OCI-M2 (cell line): Measurements from ENCODE around the gene MCM3AP.

Experiments
- DNase-seq: peaks from one replicate; lab custom pipeline; 2025; ENCODE audit not compliant: unreplicated experiment; lab: John Stamatoyannopoulos, UW

Gene MCM3AP

GRCh38 chr21:46285206-46285661 lies at the start of gene MCM3AP:
MCM3AP (minus strand) TSS chr21:46285611; CDS start chr21:46285286, 325 bp downstream.
- no peak for DNase-seq

DNA sequence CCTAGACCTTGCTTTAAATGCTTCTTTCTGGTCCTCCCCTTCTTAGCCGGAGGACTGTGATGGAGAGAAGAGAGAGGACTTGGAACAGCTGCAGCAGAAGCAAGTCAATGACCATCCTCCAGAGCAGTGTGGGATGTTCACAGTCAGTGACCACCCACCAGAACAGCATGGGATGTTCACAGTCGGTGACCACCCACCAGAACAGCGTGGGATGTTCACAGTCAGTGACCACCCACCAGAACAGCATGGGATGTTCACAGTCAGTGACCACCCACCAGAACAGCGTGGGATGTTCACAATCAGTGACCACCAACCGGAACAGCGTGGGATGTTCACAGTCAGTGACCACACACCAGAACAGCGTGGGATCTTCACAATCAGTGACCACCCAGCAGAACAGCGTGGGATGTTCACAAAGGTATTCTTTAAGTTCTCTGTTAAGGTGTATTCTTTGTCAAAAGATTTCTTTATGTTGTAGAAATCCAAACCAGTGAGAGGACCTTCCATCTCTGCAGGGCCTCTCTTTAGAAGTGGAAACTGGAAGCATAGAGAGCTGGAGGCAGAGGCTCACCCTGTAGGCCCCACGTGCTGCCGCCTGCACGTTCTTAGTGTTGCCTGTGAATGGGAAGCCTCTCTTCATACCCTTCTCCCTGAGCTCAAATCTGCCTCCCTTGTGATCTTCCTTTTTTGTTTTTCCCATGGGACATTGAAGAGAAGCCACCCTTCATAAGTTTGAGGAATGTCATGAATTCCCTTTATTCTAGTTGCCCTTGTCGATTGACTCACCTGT lies 49.1 kb upstream of the MCM3AP start:
- no peak for DNase-seq

DNA sequence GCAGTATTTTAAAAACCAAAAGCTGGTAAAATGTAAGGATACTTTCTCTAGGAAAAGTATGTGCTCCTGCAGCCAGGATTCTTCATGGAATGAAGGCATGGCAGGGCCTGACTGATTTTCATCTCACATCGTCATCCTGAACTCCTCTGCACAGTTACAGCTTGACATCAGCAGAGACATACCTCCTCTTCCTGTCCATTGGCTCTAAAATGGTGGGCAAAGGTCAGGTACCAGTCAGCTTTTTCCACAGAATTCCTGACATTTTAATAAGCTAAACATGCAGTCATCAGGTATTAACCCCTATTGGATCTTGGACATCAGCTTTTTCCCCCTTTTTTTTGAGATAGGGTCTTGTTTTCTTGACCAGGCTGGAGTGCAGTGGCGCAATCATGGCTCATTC lies 44.4 kb upstream of the MCM3AP start:
- DNase-seq, result no peak

DNA sequence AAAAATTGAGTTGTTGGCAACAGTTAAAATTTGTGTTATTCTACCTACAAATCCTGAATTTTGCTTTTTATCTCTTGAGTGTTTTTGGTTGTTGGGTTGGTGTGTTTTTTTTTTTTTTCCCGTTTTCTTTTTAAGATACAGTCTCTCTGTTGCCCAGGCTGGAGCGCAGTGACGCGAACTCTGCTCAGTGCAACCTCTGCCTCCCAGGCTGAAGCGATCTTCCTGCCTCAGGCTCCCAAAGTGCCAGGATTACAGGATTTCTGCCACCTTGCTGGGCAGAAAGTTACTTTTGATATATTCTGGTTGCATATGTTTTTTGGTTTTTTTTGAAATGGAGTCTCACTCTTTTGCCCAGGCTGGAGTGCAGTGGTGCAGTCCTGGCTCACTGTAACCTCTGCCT lies 42.7 kb upstream of the MCM3AP start:
- no peak for DNase-seq

DNA sequence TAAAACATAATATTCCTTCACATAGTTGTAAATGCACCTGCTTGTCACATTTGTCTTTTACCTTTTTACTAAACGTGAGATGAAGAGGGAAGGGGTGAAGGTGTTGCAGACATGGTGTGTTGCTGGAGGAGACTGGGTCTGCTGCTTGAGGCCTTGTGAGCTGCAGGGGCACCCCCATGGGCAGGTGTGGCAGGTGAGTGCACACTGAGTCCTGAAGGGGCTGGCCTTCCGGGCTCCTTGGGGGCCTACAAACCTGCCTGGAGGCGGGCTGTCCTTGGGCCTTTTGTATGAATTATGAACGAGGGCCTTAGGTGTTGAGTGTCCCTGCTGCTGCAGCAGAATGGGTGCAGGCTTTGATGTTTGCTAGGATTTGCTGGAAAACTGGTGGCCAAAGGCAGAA lies 42.3 kb upstream of the MCM3AP start:
- no peak for DNase-seq

DNA sequence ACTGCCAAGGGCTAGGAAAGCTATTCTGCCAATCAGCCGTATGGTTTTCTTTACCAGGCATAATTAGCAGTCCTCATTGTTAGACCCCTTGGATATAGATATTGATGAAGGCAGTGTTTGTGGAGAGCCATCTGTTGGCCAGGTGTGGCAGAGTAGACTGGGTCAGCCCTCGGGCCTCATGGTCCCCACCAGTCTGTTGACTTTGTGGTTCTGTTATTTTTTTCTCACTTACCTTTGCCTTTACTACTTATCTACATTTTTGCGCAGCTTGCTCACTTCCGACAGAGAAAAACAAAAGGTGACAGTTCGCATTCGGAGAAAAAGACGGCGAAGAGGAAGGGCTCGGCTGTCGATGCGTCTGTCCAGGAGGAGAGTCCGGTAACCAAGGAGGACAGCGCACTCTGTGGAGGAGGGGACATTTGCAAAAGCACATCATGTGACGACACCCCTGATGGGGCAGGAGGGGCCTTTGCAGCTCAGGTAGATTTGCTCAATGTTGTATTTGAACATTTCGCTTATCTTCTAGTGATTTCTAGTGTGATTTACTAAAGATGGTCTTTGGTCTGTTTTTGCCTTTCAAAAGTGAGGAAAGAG lies 40.8 kb upstream of the MCM3AP start:
- no peak for DNase-seq

DNA sequence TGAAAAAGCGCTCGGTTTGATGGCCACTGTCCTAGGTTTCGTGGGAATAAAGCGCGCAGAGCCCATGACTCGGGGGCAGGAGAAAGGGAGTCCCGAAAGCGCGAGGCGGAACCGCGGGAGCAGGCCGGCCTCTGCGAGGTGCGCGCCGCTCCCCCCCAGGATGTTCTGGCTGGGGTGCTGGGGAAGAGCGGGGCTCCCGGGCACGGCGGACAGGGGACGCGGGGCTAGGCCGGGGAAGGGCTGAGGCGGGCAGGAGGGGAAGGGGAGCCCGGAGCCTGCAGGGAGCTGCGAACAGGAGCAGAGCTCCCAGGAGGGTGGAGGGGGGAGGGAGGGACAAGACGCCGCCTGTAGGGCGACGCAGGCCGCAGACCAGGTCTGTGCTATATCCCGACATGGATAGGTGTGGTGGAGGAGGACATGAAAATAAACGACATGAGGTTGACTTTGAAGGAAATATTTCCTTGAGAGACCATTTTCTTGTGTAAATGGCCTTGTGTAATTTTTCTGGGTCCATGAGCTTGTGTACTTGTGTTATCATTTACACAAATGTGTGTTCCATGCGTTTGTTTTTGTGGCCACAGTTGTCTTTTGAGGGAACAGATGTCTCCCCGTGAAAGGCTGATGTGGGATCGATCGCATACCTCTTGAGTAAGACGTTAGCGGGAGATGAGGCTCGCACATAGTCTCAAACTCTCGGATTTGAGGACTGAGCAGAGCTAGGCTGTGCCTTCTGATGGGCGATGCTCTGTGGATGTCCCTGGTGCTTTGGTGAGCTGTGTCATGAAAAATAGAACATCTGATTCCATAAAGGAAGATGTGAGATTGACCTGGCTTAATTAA lies 39.9 kb upstream of the MCM3AP start:
- DNase-seq, result peak; percentile 86

DNA sequence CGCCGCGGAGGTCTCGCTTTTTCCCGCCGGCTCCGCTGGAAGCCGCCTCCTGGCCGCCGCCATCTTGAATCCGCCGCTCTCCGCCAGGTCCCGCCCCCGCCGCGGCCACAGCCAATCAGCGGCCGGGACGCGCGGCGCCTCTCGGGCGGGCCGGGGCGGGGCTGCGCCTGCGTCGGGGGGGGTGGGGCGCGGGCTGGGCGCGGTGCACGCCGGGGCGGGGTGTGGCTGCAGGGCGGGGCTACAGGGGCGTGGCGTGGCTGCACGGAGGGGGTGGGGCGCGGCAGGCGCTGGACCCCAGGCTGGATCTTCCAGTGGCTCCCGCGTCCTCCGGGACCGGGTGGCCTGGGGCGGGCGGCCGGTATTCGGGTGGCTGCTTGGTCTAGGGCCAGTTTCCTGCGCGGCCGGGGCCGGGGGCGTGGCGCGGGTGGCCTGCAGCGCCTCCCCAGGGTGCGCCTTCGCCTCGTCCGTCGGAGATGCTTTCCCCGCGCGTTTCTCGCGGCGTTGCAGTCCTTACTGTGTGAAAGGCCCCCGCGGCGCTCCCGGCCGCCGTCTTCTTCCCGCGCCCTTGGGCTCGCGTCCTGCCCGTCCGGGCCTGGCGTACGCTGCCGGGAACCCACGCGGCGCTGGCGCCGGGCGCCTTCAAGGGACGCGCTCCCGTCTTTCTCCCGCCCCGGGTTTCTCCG lies 39.1 kb upstream of the MCM3AP start:
- DNase-seq, result peak; percentile 99

- DNase-seq, result peak; percentile 100
Measured at GRCh38 chr21:46323710-46324389, 38.4 kb upstream of the MCM3AP start, which contains the start of the genes C21orf58 and PCNT. C21orf58 (minus strand) TSS chr21:46323870; CDS start chr21:46322738, 1,132 bp downstream. PCNT (plus strand) TSS chr21:46324156; CDS start chr21:46324229, 73 bp downstream.

GRCh38 chr21:46323227-46323709 lies 37.9 kb upstream of the MCM3AP start:
- no peak for DNase-seq

DNA sequence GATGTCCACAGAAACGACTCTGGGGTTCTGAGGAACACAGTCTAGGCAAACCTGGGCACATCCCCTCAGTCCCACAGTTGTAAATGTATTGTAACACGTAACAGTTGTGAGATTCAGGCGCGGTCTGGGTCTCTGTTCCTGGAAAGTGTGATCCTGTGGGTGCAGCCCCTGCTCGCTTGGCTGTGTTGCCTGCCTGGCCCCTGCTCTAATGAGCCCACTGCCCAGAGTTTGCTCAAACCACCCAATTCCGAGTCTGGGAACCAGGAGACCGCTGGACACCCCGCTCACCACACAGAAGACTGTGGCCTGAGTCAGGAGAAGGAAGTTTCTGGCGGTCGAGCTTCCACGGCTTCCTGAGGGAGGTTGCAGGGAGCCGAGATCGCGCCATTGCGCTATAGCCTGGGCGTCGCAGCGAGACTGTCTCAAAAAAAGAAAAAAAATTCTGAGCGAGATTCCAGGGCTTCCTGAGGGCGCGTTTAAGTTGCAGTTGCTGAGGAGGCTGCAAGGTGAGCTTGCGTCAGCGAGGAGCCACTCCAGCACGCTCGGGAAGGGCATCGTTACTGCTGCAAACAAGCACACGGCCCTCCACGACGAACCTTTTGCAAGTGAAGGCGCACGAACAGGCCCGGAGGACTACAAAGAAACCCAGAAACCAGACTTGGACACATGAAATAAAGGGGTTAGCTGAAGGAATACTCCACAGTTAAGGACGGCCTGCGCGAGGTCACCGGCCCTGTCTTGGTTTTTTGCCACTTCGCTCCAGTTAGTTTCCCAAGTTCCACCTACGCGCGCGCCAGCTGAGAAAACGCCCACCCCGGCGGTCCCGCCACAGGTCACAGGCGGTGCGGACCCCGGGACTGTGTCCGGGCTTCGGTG lies 37.2 kb upstream of the MCM3AP start:
- DNase-seq, result no peak

- DNase-seq, result peak; percentile 100
Measured at GRCh38 chr21:46320331-46320801, 35.0 kb upstream of the MCM3AP start.

DNA sequence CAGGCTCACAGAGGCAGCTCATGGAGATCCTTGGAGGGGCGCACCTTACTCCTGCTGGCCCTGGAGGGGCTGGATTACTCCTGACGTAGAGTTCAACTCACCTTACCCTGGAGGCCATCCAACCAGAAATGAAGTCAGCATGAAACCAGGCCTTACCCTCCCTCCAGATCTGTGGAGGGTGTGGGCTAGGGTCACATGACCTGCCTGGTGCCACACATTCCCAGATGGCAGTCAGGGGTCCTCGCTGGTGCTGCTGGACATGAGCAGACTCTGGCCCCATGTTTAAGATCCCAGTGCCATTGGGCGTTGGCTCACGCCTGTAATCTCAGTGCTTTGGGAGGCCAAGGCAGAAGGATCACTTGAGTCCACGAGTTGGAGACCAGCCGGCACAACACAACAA lies 33.8 kb upstream of the MCM3AP start:
- no peak for DNase-seq

GRCh38 chr21:46318464-46318845 lies 33.0 kb upstream of the MCM3AP start:
- no peak for DNase-seq

GRCh38 chr21:46317710-46318463 lies 32.5 kb upstream of the MCM3AP start:
- DNase-seq, result no peak

DNA sequence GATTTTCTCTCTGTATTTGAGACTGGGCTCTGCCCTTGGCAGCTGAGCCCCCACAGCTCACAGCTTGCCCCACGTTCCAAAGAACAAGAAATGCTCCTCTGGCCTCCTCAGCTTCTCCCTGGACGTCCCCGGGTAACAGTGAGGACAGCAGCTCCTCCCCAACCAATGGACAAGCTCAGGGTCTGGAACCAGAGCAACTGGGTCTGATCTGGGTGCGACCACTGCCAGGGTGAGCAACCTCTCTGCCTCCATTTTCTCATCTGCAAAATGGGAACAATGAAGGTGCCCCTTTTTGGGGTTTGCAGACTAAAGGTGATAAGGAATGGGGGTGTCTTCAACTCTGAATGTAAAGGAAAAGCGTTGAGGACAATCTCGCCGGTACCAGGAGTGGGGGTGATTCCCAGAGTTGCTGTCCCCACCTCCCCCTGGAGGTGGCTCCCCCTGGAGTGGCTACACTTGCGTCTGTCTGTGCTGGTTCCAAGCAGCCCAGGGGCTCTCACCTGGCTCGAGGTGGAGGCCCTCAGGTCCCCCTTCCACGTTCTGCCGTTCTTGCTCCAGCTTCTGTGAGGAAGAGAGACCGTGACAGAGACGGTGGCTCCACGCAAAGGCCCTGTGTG lies 31.4 kb upstream of the MCM3AP start:
- DNase-seq, result no peak

DNA sequence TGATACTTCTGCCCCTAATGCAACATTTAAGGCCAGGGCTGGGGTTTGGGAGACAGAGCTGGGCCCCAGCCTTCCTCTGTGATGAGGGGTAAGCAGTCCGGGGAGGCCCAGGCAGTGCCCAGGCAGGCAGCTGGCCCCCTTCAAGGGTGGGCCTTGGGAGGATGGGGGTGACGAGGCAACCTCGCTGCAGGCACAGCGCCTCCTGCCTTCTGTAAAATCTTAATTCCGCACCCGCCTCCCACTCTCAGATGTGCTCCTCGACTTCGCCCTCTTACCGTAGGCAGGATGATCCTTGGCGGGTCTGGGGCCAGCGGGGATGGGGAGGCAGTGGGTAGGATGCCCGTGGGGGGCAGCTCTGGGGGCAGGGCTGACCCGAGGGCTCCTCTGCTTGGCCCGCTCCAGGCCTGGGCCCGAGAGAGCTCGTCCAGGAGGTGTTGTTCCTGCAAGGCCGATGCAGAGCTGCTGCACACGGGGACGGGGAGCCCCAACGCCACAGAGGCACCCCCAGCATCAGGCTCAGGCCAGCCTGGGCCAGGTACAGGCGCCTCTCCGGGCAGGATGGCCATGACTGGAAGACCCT lies 29.1 kb upstream of the MCM3AP start:
- DNase-seq, result no peak

DNA sequence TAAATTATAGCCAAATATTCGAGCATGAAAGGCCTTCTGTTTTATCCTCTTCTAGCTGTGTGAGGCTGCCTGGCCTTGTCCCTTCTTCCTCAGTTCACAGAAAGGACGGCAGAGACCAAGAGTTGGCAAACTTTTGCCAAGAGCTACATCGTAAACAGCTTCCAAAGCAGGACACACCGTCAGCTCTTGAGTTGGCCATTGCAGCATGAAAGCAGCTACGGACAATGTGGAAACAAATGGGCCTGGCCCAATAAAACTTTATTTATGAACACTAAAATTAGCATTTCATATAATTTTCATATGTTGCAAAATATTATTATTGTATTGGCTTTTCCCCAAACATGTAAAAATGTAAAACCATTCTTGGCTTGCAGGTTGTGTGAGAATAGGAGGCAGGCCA lies 27.5 kb upstream of the MCM3AP start:
- no peak for DNase-seq
